HL-60 (cell line): Measurements from ENCODE around the gene FBXL17.

Source experiments
- DNase-seq, 2 experiments: peaks; one replicate each; pipeline ENCODE4 v3.0.0-alpha.2; 2010 to 2020; ENCODE audit warnings: low read depth in 1 of 2, low spot score in 1 of 2
- H3K27ac ChIP-seq: fragments of 250-450 bp; sonication (Bioruptor Pico); replicated peaks from 2 replicates; pipeline ENCODE4 v1.5.1; 2020; ENCODE audit warnings: mild to moderate bottlenecking, moderate library complexity
- H3K27me3 ChIP-seq: fragments of 250-450 bp; sonication (Bioruptor Pico); 2 replicates; pipeline ENCODE4 v1.5.1; 2021; ENCODE audit warnings: mild to moderate bottlenecking, moderate library complexity; ENCODE audit not compliant: insufficient read depth, poor library complexity, severe bottlenecking
- H3K4me3 ChIP-seq: replicated peaks from 2 replicates; pipeline ENCODE4 v1.5.1; 2011; ENCODE audit warnings: mild to moderate bottlenecking, control low read depth, low read length; ENCODE audit not compliant: insufficient read depth
- GABPA ChIP-seq: IDR thresholded peaks from 2 replicates; pipeline ENCODE4 v1.6.1; 2012; ENCODE audit warnings: low read depth
- POLR2AphosphoS5 ChIP-seq: IDR thresholded peaks from 2 replicates; pipeline ENCODE4 v1.6.1; 2012; ENCODE audit warnings: low read depth
- SPI1 ChIP-seq: IDR thresholded peaks from 2 replicates; pipeline ENCODE4 v1.6.1; 2012; ENCODE audit warnings: low read depth, mild to moderate bottlenecking, borderline replicate concordance
- TF ChIP-seq, protein P1 (sequence below): IDR thresholded peaks from one replicate; pipeline ENCODE4 v1.5.1; 2011; ENCODE audit warnings: low read length, control low read depth, inconsistent platforms; ENCODE audit not compliant: insufficient read depth
- TF ChIP-seq, protein P2 (sequence below): IDR thresholded peaks from 2 replicates; pipeline ENCODE4 v1.6.1; 2012; ENCODE audit warnings: low read depth; ENCODE audit not compliant: insufficient replicate concordance

FBXL17 gene

DNA sequence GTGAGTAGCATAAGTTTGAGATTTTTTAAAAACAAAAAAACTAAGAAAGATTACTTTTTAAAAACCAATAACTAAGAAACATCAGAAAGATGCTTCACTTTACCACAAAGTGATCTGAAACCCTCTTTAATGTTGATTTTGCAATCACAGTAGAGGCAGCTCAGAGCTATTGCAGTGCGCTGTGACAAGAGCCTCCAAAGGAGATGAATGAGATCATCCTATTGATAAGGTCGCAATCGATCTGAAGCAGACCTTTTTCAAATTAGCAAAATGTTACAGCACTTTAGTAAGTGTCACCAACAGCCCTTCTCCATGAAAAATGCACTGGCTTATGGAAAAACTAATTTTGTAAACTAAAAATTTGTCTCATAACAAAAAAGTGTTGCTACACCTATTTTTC lies 426.6 kb downstream of the FBXL17 start:
- Histone ChIP-seq H3K27ac (no peak overlapping the region), H3K27me3 (no peaks in the 10 kb centered on the region), H3K4me3 (no peak overlapping the region)
- TF ChIP-seq, protein P1, sequence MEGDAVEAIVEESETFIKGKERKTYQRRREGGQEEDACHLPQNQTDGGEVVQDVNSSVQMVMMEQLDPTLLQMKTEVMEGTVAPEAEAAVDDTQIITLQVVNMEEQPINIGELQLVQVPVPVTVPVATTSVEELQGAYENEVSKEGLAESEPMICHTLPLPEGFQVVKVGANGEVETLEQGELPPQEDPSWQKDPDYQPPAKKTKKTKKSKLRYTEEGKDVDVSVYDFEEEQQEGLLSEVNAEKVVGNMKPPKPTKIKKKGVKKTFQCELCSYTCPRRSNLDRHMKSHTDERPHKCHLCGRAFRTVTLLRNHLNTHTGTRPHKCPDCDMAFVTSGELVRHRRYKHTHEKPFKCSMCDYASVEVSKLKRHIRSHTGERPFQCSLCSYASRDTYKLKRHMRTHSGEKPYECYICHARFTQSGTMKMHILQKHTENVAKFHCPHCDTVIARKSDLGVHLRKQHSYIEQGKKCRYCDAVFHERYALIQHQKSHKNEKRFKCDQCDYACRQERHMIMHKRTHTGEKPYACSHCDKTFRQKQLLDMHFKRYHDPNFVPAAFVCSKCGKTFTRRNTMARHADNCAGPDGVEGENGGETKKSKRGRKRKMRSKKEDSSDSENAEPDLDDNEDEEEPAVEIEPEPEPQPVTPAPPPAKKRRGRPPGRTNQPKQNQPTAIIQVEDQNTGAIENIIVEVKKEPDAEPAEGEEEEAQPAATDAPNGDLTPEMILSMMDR = no peak
- TF ChIP-seq, protein P2, sequence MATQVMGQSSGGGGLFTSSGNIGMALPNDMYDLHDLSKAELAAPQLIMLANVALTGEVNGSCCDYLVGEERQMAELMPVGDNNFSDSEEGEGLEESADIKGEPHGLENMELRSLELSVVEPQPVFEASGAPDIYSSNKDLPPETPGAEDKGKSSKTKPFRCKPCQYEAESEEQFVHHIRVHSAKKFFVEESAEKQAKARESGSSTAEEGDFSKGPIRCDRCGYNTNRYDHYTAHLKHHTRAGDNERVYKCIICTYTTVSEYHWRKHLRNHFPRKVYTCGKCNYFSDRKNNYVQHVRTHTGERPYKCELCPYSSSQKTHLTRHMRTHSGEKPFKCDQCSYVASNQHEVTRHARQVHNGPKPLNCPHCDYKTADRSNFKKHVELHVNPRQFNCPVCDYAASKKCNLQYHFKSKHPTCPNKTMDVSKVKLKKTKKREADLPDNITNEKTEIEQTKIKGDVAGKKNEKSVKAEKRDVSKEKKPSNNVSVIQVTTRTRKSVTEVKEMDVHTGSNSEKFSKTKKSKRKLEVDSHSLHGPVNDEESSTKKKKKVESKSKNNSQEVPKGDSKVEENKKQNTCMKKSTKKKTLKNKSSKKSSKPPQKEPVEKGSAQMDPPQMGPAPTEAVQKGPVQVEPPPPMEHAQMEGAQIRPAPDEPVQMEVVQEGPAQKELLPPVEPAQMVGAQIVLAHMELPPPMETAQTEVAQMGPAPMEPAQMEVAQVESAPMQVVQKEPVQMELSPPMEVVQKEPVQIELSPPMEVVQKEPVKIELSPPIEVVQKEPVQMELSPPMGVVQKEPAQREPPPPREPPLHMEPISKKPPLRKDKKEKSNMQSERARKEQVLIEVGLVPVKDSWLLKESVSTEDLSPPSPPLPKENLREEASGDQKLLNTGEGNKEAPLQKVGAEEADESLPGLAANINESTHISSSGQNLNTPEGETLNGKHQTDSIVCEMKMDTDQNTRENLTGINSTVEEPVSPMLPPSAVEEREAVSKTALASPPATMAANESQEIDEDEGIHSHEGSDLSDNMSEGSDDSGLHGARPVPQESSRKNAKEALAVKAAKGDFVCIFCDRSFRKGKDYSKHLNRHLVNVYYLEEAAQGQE = no peak
- no peak for TF ChIP-seq POLR2AphosphoS5
- no peak for TF ChIP-seq SPI1
- TF ChIP-seq GABPA = no peak
- DNase-seq = no peak

DNA sequence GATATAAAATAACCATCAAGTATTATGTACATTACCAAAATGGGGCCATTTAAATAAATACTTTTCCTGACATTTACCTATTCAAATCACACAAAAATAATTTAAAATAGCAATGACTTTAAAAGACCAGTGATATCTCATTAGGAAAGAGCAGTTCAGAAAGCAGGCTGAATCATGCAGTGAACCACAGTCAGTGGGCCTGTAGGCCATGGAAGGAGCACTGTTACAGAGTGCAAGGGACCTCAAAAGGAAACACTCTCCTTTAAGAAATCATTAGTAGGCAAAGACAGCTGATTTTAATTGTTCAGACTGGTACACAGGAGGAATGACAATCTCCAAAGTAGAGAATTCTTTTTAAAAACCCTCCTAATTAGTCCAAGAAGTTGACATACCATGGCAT lies 427.6 kb downstream of the FBXL17 start:
- no peak overlapping the region for H3K27ac ChIP-seq

DNA sequence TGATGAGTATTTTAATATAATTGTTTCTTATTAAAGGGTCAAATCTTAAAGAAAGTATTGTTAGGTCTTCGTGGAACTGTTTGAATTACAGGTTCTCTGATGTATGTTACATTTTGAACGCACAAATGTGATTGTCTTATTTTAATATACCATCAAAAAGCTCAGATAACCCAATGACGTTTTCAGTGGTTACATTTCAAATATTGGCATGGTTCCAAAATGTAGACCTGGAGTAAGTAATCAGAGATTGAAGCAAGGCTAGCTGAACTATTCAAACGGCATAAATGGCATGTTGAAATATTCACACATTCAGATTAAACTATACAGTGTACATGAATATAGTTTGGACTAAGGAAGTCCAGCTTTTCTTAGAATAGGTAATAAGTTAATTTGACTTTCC lies 429.4 kb downstream of the FBXL17 start:
- Histone ChIP-seq H3K27ac (no peak overlapping the region), H3K4me3 (no peak overlapping the region), H3K27me3 (no peaks in the 10 kb centered on the region)
- no peak for DNase-seq
- TF ChIP-seq GABPA (no peak), POLR2AphosphoS5 (no peak), SPI1 (no peak)
- TF ChIP-seq, protein P1 = no peak
- TF ChIP-seq, protein P2 = no peak

More for the DNA sequence above, 427.6 kb downstream of the FBXL17 start:
- TF ChIP-seq POLR2AphosphoS5 = no peak
- TF ChIP-seq, protein P1 = no peak
- TF ChIP-seq SPI1 = no peak
- TF ChIP-seq, protein P2 = no peak
- no peak for TF ChIP-seq GABPA
- H3K27me3 ChIP-seq = no peaks in the 10 kb centered on the region
- DNase-seq = no peak
- H3K4me3 ChIP-seq = no peak overlapping the region
